Mesenchymal stem cell (in vitro differentiated cells and primary cell): ENCODE measurements around the gene SULF2.

Experiments used
- DNase-seq: peaks from one replicate; pipeline ENCODE4 v3.0.0-alpha.2; 2013
- H2AFZ ChIP-seq: one replicate; pipeline ENCODE4 v1.6.1; 2013; ENCODE audit warnings: low read depth, mild to moderate bottlenecking, control low read depth, inconsistent platforms, low read length, moderate library complexity
- H2AK5ac ChIP-seq: 2 replicates; pipeline ENCODE4 v1.6.1; 2013; ENCODE audit warnings: low read length, moderate library complexity, mild to moderate bottlenecking, inconsistent platforms; ENCODE audit not compliant: severe bottlenecking
- H2BK120ac ChIP-seq: one replicate; pipeline ENCODE4 v1.6.1; 2013; ENCODE audit warnings: low read depth, mild to moderate bottlenecking, inconsistent platforms, low read length, moderate library complexity
- H2BK12ac ChIP-seq, 2 experiments: one replicate each; pipeline ENCODE4 v1.6.1; 2013; ENCODE audit warnings: inconsistent platforms in 2 of 2, low read length in 2 of 2, mild to moderate bottlenecking in 2 of 2, moderate library complexity in 2 of 2, control low read depth in 1 of 2
- H2BK15ac ChIP-seq: one replicate; pipeline ENCODE4 v1.6.1; 2013; ENCODE audit warnings: mild to moderate bottlenecking, low read depth, inconsistent platforms; ENCODE audit not compliant: poor library complexity, severe bottlenecking
- H2BK5ac ChIP-seq: 2 replicates; pipeline ENCODE4 v1.6.1; 2013; ENCODE audit warnings: low read depth, mild to moderate bottlenecking, low read length, control low read depth, inconsistent platforms; ENCODE audit not compliant: poor library complexity, severe bottlenecking
- H3K14ac ChIP-seq, 2 experiments: one replicate each; pipeline ENCODE4 v1.6.1; 2013; ENCODE audit warnings: inconsistent platforms in 2 of 2, low read length in 2 of 2, control low read depth in 1 of 2, mild to moderate bottlenecking in 1 of 2, moderate library complexity in 1 of 2
- H3K18ac ChIP-seq, 2 experiments: one replicate each; pipeline ENCODE4 v1.6.1; 2013; ENCODE audit warnings: inconsistent platforms in 2 of 2, low read length in 2 of 2, control low read depth in 1 of 2, low read depth in 1 of 2, mild to moderate bottlenecking in 1 of 2
- H3K23ac ChIP-seq, 2 experiments: one replicate each; pipeline ENCODE4 v1.6.1; 2013; ENCODE audit warnings: inconsistent platforms in 2 of 2, low read length in 2 of 2, mild to moderate bottlenecking in 2 of 2, moderate library complexity in 2 of 2, control low read depth in 1 of 2
- H3K27ac ChIP-seq: 2 replicates; pipeline ENCODE4 v1.5.1; 2013; ENCODE audit warnings: mild to moderate bottlenecking, moderate library complexity, low read length, control low read depth, inconsistent platforms; ENCODE audit not compliant: poor library complexity, severe bottlenecking
- H3K27me3 ChIP-seq, 2 experiments: 2 replicates each; pipeline versions ENCODE4 v1.6.1 to v1.7.0; 2013; ENCODE audit warnings: low read length in 2 of 2, mild to moderate bottlenecking in 2 of 2, moderate library complexity in 2 of 2, control low read depth in 1 of 2, inconsistent platforms in 1 of 2; ENCODE audit not compliant: control insufficient read depth in 1 of 2, insufficient read depth in 1 of 2
- H3K36me3 ChIP-seq, 2 experiments: 2 replicates each; pipeline versions ENCODE4 v1.6.1 to v1.7.0; 2013; ENCODE audit warnings: low read length in 2 of 2, control low read depth in 1 of 2, inconsistent platforms in 1 of 2, low read depth in 1 of 2, mild to moderate bottlenecking in 1 of 2; ENCODE audit not compliant: insufficient read depth in 2 of 2, control insufficient read depth in 1 of 2
- H3K4ac ChIP-seq, 2 experiments: one replicate each; pipeline ENCODE4 v1.6.1; 2013; ENCODE audit warnings: inconsistent platforms in 2 of 2, low read length in 2 of 2, mild to moderate bottlenecking in 2 of 2, moderate library complexity in 2 of 2, control low read depth in 1 of 2, low read depth in 1 of 2
- H3K4me1 ChIP-seq: 2 replicates; pipeline ENCODE4 v1.6.1; 2013; ENCODE audit warnings: low read depth, low read length, control low read depth; ENCODE audit not compliant: control insufficient read depth, insufficient read depth
- H3K4me2 ChIP-seq: 2 replicates; pipeline ENCODE4 v1.6.1; 2013; ENCODE audit warnings: low read length, mild to moderate bottlenecking, inconsistent platforms; ENCODE audit not compliant: poor library complexity, severe bottlenecking
- H3K4me3 ChIP-seq, 2 experiments: 2 replicates each; pipeline versions ENCODE4 v1.5.1 to v1.7.0; 2013; ENCODE audit warnings: low read length in 2 of 2, mild to moderate bottlenecking in 2 of 2, control low read depth in 1 of 2, low read depth in 1 of 2; ENCODE audit not compliant: insufficient read depth in 1 of 2
- H3K79me1 ChIP-seq: replicated peaks from 2 replicates; pipeline ENCODE4 v1.6.1; 2013; ENCODE audit warnings: mild to moderate bottlenecking, control low read depth, low read length, inconsistent platforms; ENCODE audit not compliant: poor library complexity, severe bottlenecking
- H3K9ac ChIP-seq: 2 replicates; pipeline ENCODE4 v1.7.0; 2013; ENCODE audit warnings: mild to moderate bottlenecking, low read length, moderate library complexity
- H3K9me3 ChIP-seq: 2 replicates; pipeline ENCODE4 v1.7.0; 2013; ENCODE audit warnings: mild to moderate bottlenecking, low read length; ENCODE audit not compliant: control insufficient read depth
- H4K8ac ChIP-seq: one replicate; pipeline ENCODE4 v1.6.1; 2013; ENCODE audit warnings: inconsistent platforms, mild to moderate bottlenecking, low read length, moderate library complexity
- H4K91ac ChIP-seq: one replicate; pipeline ENCODE4 v1.6.1; 2013; ENCODE audit warnings: mild to moderate bottlenecking, low read length, inconsistent platforms
- WGBS: methylation state at CpG from one replicate; pipeline ENCODE4 v1.1.7; 2013; ENCODE audit warnings: mixed read lengths; 5-methylcytosine and 5-hydroxymethylcytosine counted together

The SULF2 gene

DNA sequence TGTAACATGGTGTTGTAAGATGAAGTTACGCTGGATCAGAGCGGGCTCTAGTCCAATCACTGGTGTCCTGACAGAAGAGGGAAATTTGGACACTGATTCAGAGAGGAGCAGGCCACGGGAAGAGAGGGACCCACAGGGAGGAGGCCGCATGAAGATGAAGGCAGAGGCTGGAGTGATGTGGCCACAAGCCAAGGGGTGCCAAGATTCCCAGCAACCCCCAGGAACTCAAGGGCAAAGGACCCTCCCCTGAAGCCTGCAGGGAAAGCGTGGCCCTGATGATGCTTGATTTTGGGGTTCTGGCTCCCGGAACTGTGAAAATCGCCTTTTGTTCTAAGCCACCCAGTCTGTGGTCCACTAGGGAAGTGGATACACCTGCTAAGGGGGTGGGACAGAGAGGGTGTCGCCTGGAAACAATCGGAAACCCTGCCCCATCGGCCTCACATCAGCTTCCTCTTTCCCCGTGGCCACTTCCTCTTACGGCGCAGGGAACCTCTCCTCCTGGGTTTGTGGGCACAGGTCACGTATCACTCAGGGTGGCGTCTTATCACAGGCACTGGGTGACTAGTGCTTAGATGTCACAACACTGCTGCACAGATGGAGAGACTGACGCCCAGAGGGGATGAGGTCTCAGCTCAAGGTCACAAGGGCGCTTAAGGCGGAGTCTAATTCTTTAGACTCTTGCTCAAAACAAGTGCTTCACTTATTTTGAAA is 58.0 kb downstream of the SULF2 start:
- Histone ChIP-seq H3K9ac (no peak overlapping the region), H2BK15ac (no peak overlapping the region), H3K18ac (no peak overlapping the region), H3K27ac (no peak overlapping the region), H3K9me3 (no peaks in the 10 kb centered on the region), H3K14ac (no peak overlapping the region), H2AFZ (no peak overlapping the region), H3K79me1 (no peaks in the 10 kb centered on the region), H3K4ac (no peak overlapping the region), H2BK12ac (no peak overlapping the region), H3K36me3 (peaks cover 0 to 15% of the 10 kb centered on the region in 2 experiments), H3K4me3 (no peak overlapping the region), H2BK120ac (no peak overlapping the region), H2AK5ac (no peak overlapping the region), H3K4me2 (no peak overlapping the region), H3K27me3 (peaks cover 10 to 21% of the 10 kb centered on the region in 2 experiments), H4K8ac (no peak overlapping the region), H4K91ac (no peak overlapping the region), H2BK5ac (no peak overlapping the region), H3K23ac (no peak overlapping the region), H3K4me1 (peaks cover 6% of the 10 kb centered on the region)
- WGBS, result 86% methylated on average over 18 of the region's 18 CpGs
- DNase-seq, result no peak

DNA sequence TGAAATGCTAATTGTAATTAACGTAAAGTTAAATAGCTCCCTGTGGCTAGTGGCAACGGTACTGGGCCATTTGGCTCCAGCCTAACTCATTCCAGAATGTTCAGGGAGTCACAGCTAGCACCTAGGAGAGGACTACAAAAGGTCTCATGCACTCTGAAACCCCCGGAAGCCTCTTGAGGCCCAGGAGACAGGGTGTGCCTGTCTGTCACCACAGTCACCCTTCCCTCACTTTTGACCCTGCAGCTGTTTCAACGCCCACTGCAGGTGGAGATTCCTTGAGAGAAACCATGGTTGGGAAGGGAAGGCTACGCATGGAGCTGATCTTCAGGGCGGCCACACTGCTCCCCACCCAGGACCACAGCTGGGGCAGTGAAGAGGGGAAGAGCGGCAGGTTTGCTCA is 58.6 kb downstream of the SULF2 start:
- no peak overlapping the region for H3K4ac ChIP-seq
- H3K4me1 ChIP-seq, result peaks cover 6% of the 10 kb centered on the region
- 88% methylated on average over 7 of the region's 7 CpGs for whole genome bisulfite sequencing
- no peak overlapping the region for H2BK5ac ChIP-seq
- H3K4me2 ChIP-seq, result no peak overlapping the region
- no peak overlapping the region for H3K4me3 ChIP-seq
- H2BK120ac ChIP-seq, result no peak overlapping the region
- no peak overlapping the region for H3K14ac ChIP-seq
- no peaks in the 10 kb centered on the region for H3K79me1 ChIP-seq
- H3K9me3 ChIP-seq, result no peaks in the 10 kb centered on the region
- H3K27ac ChIP-seq, result no peak overlapping the region
- peaks cover 10 to 21% of the 10 kb centered on the region in 2 experiments for H3K27me3 ChIP-seq
- H3K36me3 ChIP-seq, result peaks cover 0 to 12% of the 10 kb centered on the region in 2 experiments
- no peak for DNase-seq
- no peak overlapping the region for H3K23ac ChIP-seq
- H2BK12ac ChIP-seq, result no peak overlapping the region
- no peak overlapping the region for H2AFZ ChIP-seq
- no peak overlapping the region for H3K18ac ChIP-seq
- no peak overlapping the region for H4K91ac ChIP-seq
- no peak overlapping the region for H4K8ac ChIP-seq
- no peak overlapping the region for H2BK15ac ChIP-seq
- H2AK5ac ChIP-seq, result no peak overlapping the region
- H3K9ac ChIP-seq, result no peak overlapping the region

DNA sequence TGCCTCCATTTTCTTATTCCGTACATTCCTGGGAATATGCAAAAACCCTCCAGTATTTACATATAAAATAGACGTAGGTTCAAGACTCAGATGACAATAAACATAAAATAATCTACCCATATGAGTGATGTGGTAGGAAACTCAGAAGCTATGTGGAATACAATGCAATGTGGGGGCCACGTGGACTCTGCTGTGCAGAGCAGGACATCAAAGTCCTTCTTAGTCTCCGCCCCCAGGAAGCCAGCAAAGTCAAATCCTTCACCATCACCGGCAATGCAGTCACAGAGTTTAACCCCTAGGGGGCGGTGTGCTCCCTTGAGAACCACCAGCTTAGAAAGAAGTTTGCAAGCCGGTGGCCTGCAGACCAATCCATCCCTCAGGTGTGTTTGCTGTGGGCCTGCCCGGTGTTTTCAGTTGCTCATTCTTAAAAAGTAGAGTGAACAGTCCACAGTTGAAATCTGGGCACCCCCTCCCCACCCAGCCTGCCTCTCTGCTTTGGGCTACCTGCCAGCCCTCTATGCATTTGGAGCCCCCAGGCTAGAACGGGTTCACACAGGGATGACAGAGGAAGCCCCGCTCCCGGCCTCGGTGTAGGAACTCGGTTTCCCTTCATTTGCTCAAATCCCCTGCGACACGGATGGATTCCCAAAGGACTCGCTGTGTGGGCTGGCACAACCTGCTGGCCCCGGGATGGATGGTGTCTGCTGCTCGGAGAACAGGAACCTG is 59.9 kb downstream of the SULF2 start:
- Histone ChIP-seq H3K27ac (no peak overlapping the region), H3K27me3 (peaks cover 10 to 21% of the 10 kb centered on the region in 2 experiments), H3K4me1 (peaks cover 8% of the 10 kb centered on the region), H3K4me2 (no peak overlapping the region), H3K23ac (no peak overlapping the region), H2AK5ac (no peak overlapping the region), H2BK15ac (no peak overlapping the region), H3K9ac (no peak overlapping the region), H2AFZ (no peak overlapping the region), H3K4ac (no peak overlapping the region), H3K79me1 (no peaks in the 10 kb centered on the region), H2BK5ac (no peak overlapping the region), H4K8ac (no peak overlapping the region), H2BK120ac (no peak overlapping the region), H4K91ac (no peak overlapping the region), H3K9me3 (no peaks in the 10 kb centered on the region), H2BK12ac (no peak overlapping the region), H3K18ac (no peak overlapping the region), H3K14ac (no peak overlapping the region), H3K4me3 (no peak overlapping the region), H3K36me3 (peaks cover 0 to 6% of the 10 kb centered on the region in 2 experiments)
- 55% methylated on average over 17 of the region's 18 CpGs for WGBS
- DNase-seq, result peak; percentile 79

DNA sequence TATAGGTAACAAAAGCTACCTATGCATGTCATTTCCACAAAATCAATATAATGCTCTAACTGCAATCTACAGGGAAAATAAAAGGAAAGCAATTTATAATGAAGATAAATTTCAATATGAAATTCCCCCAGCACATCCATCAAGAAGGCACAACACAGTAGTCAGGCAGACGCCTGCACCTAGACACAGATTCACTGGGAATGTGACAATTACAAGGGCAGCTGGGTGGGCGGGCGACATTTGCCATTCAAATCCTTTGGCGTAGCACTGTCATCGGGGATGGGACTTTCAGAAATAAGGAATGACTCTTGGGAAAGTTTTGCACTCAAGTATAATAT is 60.4 kb downstream of the SULF2 start:
- H2BK15ac ChIP-seq, result no peak overlapping the region
- DNase-seq, result no peak
- no peak overlapping the region for H2AK5ac ChIP-seq
- H4K8ac ChIP-seq, result no peak overlapping the region
- no peak overlapping the region for H3K4me2 ChIP-seq
- H2BK120ac ChIP-seq, result no peak overlapping the region
- no peak overlapping the region for H3K23ac ChIP-seq
- H3K79me1 ChIP-seq, result no peaks in the 10 kb centered on the region
- WGBS, result 57% methylated on average over 2 of the region's 5 CpGs
- H3K14ac ChIP-seq, result no peak overlapping the region
- H3K27ac ChIP-seq, result no peak overlapping the region
- no peak overlapping the region for H3K4ac ChIP-seq
- peaks cover 8% of the 10 kb centered on the region for H3K4me1 ChIP-seq
- H4K91ac ChIP-seq, result no peak overlapping the region
- H3K18ac ChIP-seq, result no peak overlapping the region
- no peak overlapping the region for H2BK12ac ChIP-seq
- H3K36me3 ChIP-seq, result peaks cover 0 to 4% of the 10 kb centered on the region in 2 experiments
- H2AFZ ChIP-seq, result no peak overlapping the region
- H3K4me3 ChIP-seq, result no peak overlapping the region
- H3K27me3 ChIP-seq, result peaks cover 9 to 20% of the 10 kb centered on the region in 2 experiments
- no peak overlapping the region for H3K9ac ChIP-seq
- no peak overlapping the region for H2BK5ac ChIP-seq
- H3K9me3 ChIP-seq, result no peaks in the 10 kb centered on the region
